ENCODE measurements around the gene DNM3. TPM values are rescaled to one million over a fixed set of nuclear protein-coding genes. Genes with fewer than 3 reads are reported as not detected.

Gene DNM3
- polyA plus RNA-seq, 3 donors = 0.15 TPM; not detected in 2

- Mint-ChIP-seq H3K4me3 (no peak overlapping the region), H3K9me3 (no peaks in the 10 kb centered on the region), H3K4me1 (no peaks in the 10 kb centered on the region), H3K27ac (no peak overlapping the region), H3K36me3 (peaks cover 86 to 96% of the 10 kb centered on the region in 2 donors), H3K27me3 (ENCODE audit: low read depth in 3 of 3) (peaks cover 0 to 2% (median 0%) of the 10 kb centered on the region in 3 donors)
- no peak overlapping the region for H2AFZ ChIP-seq (ENCODE audit: insufficient read depth, low read depth, low read length, poor library complexity, severe bottlenecking)
- no peaks in the 10 kb centered on the region for H3K27me3 ChIP-seq (ENCODE audit: control insufficient read depth in 2 of 2, insufficient read depth in 2 of 2, low read length in 2 of 2)
- no peaks in the 10 kb centered on the region for H3K9me3 ChIP-seq (replicated peaks in 1 of 2; ENCODE audit: control insufficient read depth in 1 of 2, insufficient read depth in 1 of 2, low read length in 2 of 2)
- H3K4me3 ChIP-seq (replicated peaks in 1 of 3; ENCODE audit: low read depth in 2 of 3, low read length in 3 of 3) = no peak overlapping the region
- H3K9ac ChIP-seq (ENCODE audit: insufficient read depth, low read length, poor library complexity, severe bottlenecking) = no peak overlapping the region
- H3K4me1 ChIP-seq (ENCODE audit: control insufficient read depth in 1 of 2, insufficient read depth in 2 of 2, low read length in 2 of 2) = no peaks in the 10 kb centered on the region
- peaks cover 4% of the 10 kb centered on the region for H3K79me2 ChIP-seq (ENCODE audit: insufficient read depth, low read length)
- H4K20me1 ChIP-seq (ENCODE audit: insufficient read depth, low read length) = no peaks in the 10 kb centered on the region
- no peak overlapping the region for H3K4me2 ChIP-seq (replicated peaks; ENCODE audit: extremely low read depth, low read length, poor library complexity, severe bottlenecking)
- H3K27ac ChIP-seq (ENCODE audit: low read depth in 1 of 2, low read length in 2 of 2) = no peak overlapping the region
- TF ChIP-seq CTCF (IDR thresholded peaks at IDR 0.05) = no peak
- peaks cover 98 to 100% of the 10 kb centered on the region in 2 donors for H3K36me3 ChIP-seq (replicated peaks in 1 of 2; ENCODE audit: control insufficient read depth in 1 of 2, insufficient read depth in 2 of 2, low read length in 2 of 2)
- DNase-seq = no peak
- 100% methylated on average over 1 of the region's 1 CpG for WGBS (ENCODE audit: insufficient coverage)
- intact Hi-C loops (cut with micrococcal nuclease) = no loop called here
These were observed 47.7 kb upstream of the DNM3 start for GRCh38 chr1:171793636-171794035.

- Histone ChIP-seq H4K20me1 (ENCODE audit: insufficient read depth, low read length) (no peaks in the 10 kb centered on the region), H3K36me3 (replicated peaks in 1 of 2; ENCODE audit: control insufficient read depth in 1 of 2, insufficient read depth in 2 of 2, low read length in 2 of 2) (peaks cover 94 to 100% of the 10 kb centered on the region in 2 donors), H3K79me2 (ENCODE audit: insufficient read depth, low read length) (peaks cover 4% of the 10 kb centered on the region), H3K4me1 (ENCODE audit: control insufficient read depth in 1 of 2, insufficient read depth in 2 of 2, low read length in 2 of 2) (no peaks in the 10 kb centered on the region), H3K4me3 (replicated peaks in 1 of 3; ENCODE audit: low read depth in 2 of 3, low read length in 3 of 3) (no peak overlapping the region), H3K27ac (ENCODE audit: low read depth in 1 of 2, low read length in 2 of 2) (no peak overlapping the region), H3K27me3 (ENCODE audit: control insufficient read depth in 2 of 2, insufficient read depth in 2 of 2, low read length in 2 of 2) (no peaks in the 10 kb centered on the region), H3K9me3 (replicated peaks in 1 of 2; ENCODE audit: control insufficient read depth in 1 of 2, insufficient read depth in 1 of 2, low read length in 2 of 2) (no peaks in the 10 kb centered on the region), H3K4me2 (replicated peaks; ENCODE audit: extremely low read depth, low read length, poor library complexity, severe bottlenecking) (no peak overlapping the region), H3K9ac (ENCODE audit: insufficient read depth, low read length, poor library complexity, severe bottlenecking) (no peak overlapping the region), H2AFZ (ENCODE audit: insufficient read depth, low read depth, low read length, poor library complexity, severe bottlenecking) (no peak overlapping the region)
- Mint-ChIP-seq H3K27ac (peak overlapping the region in 1 of 7 donors; percentile 42), H3K27me3 (ENCODE audit: low read depth in 3 of 3) (peaks cover 0 to 2% (median 0%) of the 10 kb centered on the region in 3 donors), H3K4me3 (no peak overlapping the region), H3K4me1 (no peaks in the 10 kb centered on the region), H3K9me3 (no peaks in the 10 kb centered on the region), H3K36me3 (peaks cover 82 to 96% of the 10 kb centered on the region in 2 donors)
- no peak for TF ChIP-seq CTCF (IDR thresholded peaks at IDR 0.05)
- WGBS (ENCODE audit: insufficient coverage) = 100% methylated on average over 1 of the region's 4 CpGs
- intact Hi-C loops (cut with micrococcal nuclease) = no loop called here
- DNase-seq = peak in 1 of 3 donors; percentile 19
These were observed 47.2 kb upstream of the DNM3 start for GRCh38 chr1:171794085-171794484.
